DOHH2 (cell line): Measurements from ENCODE around the gene TXNRD2.

ENCODE experiments used
- H3F3A ChIP-seq: fragments of 200-600 bp; sonication (generic), shearing (Covaris generic); 2 replicates; pipeline ENCODE4 v1.6.0; 2016; ENCODE audit warnings: antibody characterized with exemption, mild to moderate bottlenecking; ENCODE audit not compliant: control insufficient read depth, insufficient read depth
- H3K27ac ChIP-seq: fragments of 200-600 bp; sonication (generic); 2 replicates; pipeline ENCODE4 v1.5.1; 2014; ENCODE audit warnings: low read depth, mild to moderate bottlenecking, low read length, moderate library complexity
- H3K27me3 ChIP-seq: fragments of 200-600 bp; sonication (generic); 2 replicates; pipeline ENCODE4 v1.6.1; 2014; ENCODE audit warnings: mild to moderate bottlenecking, low read length, mixed read lengths; ENCODE audit not compliant: control insufficient read depth
- H3K36me3 ChIP-seq: fragments of 200-600 bp; sonication (generic); 2 replicates; pipeline ENCODE4 v1.6.1; 2014; ENCODE audit warnings: mild to moderate bottlenecking, low read length, moderate library complexity, mixed read lengths; ENCODE audit not compliant: control insufficient read depth
- H3K4me1 ChIP-seq: fragments of 200-600 bp; sonication (generic); 2 replicates; pipeline ENCODE4 v1.6.1; 2014; ENCODE audit warnings: mild to moderate bottlenecking, low read length, mixed read lengths; ENCODE audit not compliant: control insufficient read depth
- H3K4me2 ChIP-seq: fragments of 200-600 bp; sonication (generic); 2 replicates; pipeline ENCODE4 v1.6.0; 2014; ENCODE audit warnings: mild to moderate bottlenecking, low read length, moderate library complexity
- H3K4me3 ChIP-seq: fragments of 200-600 bp; sonication (generic); 2 replicates; pipeline ENCODE4 v1.5.1; 2014; ENCODE audit warnings: mild to moderate bottlenecking, low read length, mixed read lengths
- H3K79me2 ChIP-seq: fragments of 200-600 bp; sonication (generic); 2 replicates; pipeline ENCODE4 v1.6.1; 2014; ENCODE audit warnings: mild to moderate bottlenecking, low read length, mixed read lengths; ENCODE audit not compliant: control insufficient read depth
- H3K9me2 ChIP-seq: fragments of 200-600 bp; sonication (generic); replicated peaks from 2 replicates; pipeline ENCODE4 v1.6.1; 2014; ENCODE audit warnings: mild to moderate bottlenecking, low read length, mixed read lengths; ENCODE audit not compliant: control insufficient read depth
- H3K9me3 ChIP-seq: fragments of 200-600 bp; sonication (generic); 2 replicates; pipeline ENCODE4 v1.6.1; 2014; ENCODE audit warnings: antibody characterized with exemption, low read length, mixed read lengths; ENCODE audit not compliant: control insufficient read depth, insufficient read depth
- H4K20me1 ChIP-seq: fragments of 200-600 bp; sonication (generic); 2 replicates; pipeline ENCODE4 v1.6.0; 2014; ENCODE audit warnings: low read depth, mild to moderate bottlenecking, antibody characterized with exemption, low read length, moderate library complexity; ENCODE audit not compliant: control insufficient read depth, insufficient read depth
- EZH2phosphoT487 ChIP-seq: fragments of 200-600 bp; sonication (generic); IDR thresholded peaks from 2 replicates; pipeline ENCODE4 v1.6.1; 2017; ENCODE audit warnings: borderline replicate concordance, mild to moderate bottlenecking, antibody characterized with exemption, low read length, moderate library complexity, mixed read lengths
- TF ChIP-seq, protein P1 (sequence below): fragments of 200-600 bp; sonication (generic); IDR thresholded peaks from one replicate; pipeline ENCODE4 v1.5.1; 2014; ENCODE audit warnings: antibody characterized with exemption, mild to moderate bottlenecking, low read depth, low read length; ENCODE audit not compliant: poor library complexity, severe bottlenecking

Gene TXNRD2

DNA sequence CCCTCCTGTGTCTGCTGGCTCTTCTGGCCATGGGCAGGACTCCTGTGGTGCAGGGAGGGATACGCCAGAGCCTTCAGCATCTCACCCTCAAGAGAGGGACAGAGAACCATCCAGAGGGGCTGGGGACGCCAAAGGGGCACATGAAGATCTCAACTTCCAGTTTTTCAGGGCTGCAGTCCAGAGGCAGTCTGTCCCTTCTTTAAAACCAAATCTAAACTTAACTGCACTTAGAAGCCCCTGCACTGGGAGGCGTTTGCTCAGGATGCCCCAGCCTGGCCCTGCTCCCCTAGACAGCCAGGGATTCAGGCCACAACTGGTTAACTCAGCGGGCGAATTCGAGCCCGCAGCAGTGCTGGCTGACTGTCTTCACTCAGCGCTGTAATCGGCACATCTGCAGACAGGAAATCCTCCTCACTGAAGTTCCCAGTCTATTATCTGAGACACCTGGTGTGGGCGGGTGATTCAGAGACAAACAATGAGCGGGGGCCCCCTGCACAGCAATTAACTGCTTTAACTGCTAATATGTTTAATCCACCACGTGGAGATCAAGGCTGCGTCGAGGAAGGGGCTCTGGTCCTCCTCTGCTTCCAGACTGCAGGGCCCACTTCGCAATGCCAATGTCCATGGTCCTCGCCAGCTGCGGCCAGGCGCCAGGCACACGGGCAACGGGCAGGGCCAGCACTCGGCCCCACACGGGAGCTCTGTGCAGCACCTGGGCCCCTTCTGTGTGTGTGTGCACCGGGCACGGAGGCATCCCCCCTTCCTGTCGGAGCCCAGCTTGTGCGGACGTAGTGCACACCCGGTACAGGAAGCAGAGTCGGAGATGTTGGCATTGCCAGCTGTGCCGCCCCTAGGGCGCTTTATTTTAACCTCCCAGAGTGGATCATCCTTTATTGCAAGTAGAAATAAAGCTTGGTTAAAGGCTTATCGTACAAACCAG lies 50.0 kb downstream of the TXNRD2 start:
- Histone ChIP-seq H3K4me2 (peak overlapping the region; percentile 87), H3K4me3 (peak overlapping the region; percentile 65), H3K9me2 (no peaks in the 10 kb centered on the region), H3K27ac (peak overlapping the region; percentile 97), H3K36me3 (peaks cover 7% of the 10 kb centered on the region), H4K20me1 (no peaks in the 10 kb centered on the region), H3K27me3 (no peaks in the 10 kb centered on the region), H3K4me1 (peaks cover 70% of the 10 kb centered on the region), H3K79me2 (no peaks in the 10 kb centered on the region), H3F3A (peaks cover 17% of the 10 kb centered on the region), H3K9me3 (no peaks in the 10 kb centered on the region)
- TF ChIP-seq EZH2phosphoT487 = no peak
- TF ChIP-seq, protein P1, sequence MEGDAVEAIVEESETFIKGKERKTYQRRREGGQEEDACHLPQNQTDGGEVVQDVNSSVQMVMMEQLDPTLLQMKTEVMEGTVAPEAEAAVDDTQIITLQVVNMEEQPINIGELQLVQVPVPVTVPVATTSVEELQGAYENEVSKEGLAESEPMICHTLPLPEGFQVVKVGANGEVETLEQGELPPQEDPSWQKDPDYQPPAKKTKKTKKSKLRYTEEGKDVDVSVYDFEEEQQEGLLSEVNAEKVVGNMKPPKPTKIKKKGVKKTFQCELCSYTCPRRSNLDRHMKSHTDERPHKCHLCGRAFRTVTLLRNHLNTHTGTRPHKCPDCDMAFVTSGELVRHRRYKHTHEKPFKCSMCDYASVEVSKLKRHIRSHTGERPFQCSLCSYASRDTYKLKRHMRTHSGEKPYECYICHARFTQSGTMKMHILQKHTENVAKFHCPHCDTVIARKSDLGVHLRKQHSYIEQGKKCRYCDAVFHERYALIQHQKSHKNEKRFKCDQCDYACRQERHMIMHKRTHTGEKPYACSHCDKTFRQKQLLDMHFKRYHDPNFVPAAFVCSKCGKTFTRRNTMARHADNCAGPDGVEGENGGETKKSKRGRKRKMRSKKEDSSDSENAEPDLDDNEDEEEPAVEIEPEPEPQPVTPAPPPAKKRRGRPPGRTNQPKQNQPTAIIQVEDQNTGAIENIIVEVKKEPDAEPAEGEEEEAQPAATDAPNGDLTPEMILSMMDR = no peak

DNA sequence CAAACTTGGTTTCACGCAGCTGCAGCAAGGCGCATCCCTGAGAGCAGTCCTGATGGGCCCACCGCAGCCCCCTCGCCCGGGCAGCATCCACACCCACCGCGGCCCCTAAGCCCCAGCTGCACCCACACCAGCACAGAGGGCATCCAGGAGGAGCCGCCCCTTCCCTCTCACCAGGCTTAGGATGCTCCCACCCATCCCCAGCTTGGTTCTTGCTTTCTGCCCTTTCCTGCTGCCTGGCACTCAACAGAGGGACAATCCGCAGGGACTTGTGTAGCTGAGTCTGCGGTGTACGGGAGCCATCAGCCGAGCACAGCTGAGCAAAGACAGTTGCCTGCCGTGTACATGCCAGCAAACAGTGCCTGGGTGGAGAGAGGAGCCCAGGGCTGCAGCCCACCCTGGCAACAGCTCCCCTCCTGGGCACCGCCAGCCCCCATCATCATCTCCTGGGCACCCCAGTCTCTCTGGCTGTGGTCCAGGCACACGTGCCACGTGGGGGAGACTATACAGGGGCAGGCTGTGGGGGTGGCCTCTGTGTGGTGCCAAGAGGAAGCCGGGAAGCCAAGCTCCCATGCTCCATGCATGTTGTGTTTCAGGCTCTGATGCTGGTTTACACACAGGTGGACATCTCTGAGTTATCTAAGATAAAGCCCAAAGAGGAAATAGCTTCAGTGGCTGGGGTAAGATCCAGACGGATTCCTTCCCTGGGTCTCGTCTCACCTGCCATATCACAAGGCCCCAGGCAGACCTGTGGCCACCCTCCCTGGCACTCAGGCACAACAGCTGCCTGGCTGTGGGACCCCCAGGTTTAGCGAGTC lies 50.9 kb downstream of the TXNRD2 start:
- Histone ChIP-seq H3K79me2 (no peaks in the 10 kb centered on the region), H3K36me3 (peaks cover 7% of the 10 kb centered on the region), H3F3A (peaks cover 17% of the 10 kb centered on the region), H3K4me3 (peak overlapping the region; percentile 65), H3K9me3 (no peaks in the 10 kb centered on the region), H3K4me2 (peak overlapping the region; percentile 87), H3K27me3 (no peaks in the 10 kb centered on the region), H3K4me1 (peaks cover 70% of the 10 kb centered on the region), H3K27ac (peak overlapping the region; percentile 97), H3K9me2 (no peaks in the 10 kb centered on the region), H4K20me1 (no peaks in the 10 kb centered on the region)
- TF ChIP-seq, protein P1 = no peak
- TF ChIP-seq EZH2phosphoT487 = no peak

DNA sequence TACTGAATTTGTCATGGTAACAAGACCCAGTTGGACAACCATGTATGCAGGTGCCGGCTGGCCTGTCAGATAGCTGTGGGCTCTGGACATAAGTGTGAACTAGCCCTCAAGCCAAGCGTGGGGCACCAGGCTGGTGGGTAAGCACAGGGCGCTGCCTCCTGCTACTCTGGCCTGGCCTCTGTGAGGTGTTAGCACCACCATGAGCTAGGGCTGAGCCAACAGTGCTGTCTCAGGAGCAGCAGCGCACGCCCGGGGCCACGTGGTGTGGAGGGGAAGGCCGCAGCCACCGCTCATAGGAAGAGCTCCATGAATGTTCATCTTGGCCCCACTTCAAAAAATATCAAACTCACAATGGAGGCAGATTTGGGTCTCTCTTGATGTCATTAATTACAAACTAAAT lies 51.7 kb downstream of the TXNRD2 start:
- Histone ChIP-seq H3K4me1 (peaks cover 72% of the 10 kb centered on the region), H3K27ac (peak overlapping the region; percentile 97)
- no peak for TF ChIP-seq EZH2phosphoT487
- TF ChIP-seq, protein P1 = no peak

More for the DNA sequence above, 51.7 kb downstream of the TXNRD2 start:
- Histone ChIP-seq H3K36me3 (peaks cover 7% of the 10 kb centered on the region), H3F3A (peaks cover 17% of the 10 kb centered on the region), H3K4me2 (no peak overlapping the region), H3K9me3 (no peaks in the 10 kb centered on the region), H3K4me3 (no peak overlapping the region), H3K9me2 (no peaks in the 10 kb centered on the region), H3K79me2 (no peaks in the 10 kb centered on the region), H4K20me1 (no peaks in the 10 kb centered on the region), H3K27me3 (no peaks in the 10 kb centered on the region)
